K562 (cell line): ENCODE data around the gene NRP1. TPM values are rescaled to one million over a fixed set of nuclear protein-coding genes. Genes with fewer than 3 reads are reported as not detected.

Experiments used
- ATAC-seq: fragments of 200-7000 bp; cut with Tn5 transposase; 3 replicates; pipeline ENCODE4 v1.9.1; 2020; ENCODE audit warnings: moderate library complexity
- BruUV-seq: library from RNA; stranded (reverse); fragments of 400-500 nt; replicated peaks from 2 replicates; lab custom pipeline; 2021; lab: Mats Ljungman, UMichigan
- CTCF ChIA-PET: fragments of 300-600 bp; formaldehyde crosslinking; extraction: SDS; loops from one replicate; lab custom pipeline; 2021; ENCODE audit warnings: low intra/inter-chr PET ratio; lab: Yijun Ruan, JAX
- POLR2A ChIA-PET: fragments of 300-600, 350-650 bp; sonication (Branson Sonifier 250); formaldehyde crosslinking; extraction: SDS; loops from one replicate; lab custom pipeline; 2021; ENCODE audit warnings: antibody characterized with exemption, inconsistent platforms; lab: Yijun Ruan, JAX
- DNase-seq, 4 experiments: peaks; one replicate each; pipeline versions ENCODE4 v3.0.0 to v3.0.0-alpha.2; 2011 to 2018; ENCODE audit warnings: low spot score in 3 of 4, mixed read lengths in 3 of 4; ENCODE audit errors: extremely low read depth in 1 of 4
- FAIRE-seq: peaks from 2 replicates; lab custom pipeline; 2011; peaks lifted over from hg19 to GRCh38; lab: Jason Lieb, UNC
- H2AFZ ChIP-seq: 2 replicates; pipeline ENCODE4 v1.6.0; 2011; ENCODE audit warnings: low read depth, low read length, control low read depth, inconsistent platforms
- H3K27ac ChIP-seq: fragments of 200-600 bp; 3 replicates; pipeline ENCODE4 v1.8.0; 2011; ENCODE audit warnings: low read depth, mild to moderate bottlenecking, control low read depth, inconsistent platforms, low read length, moderate library complexity, mixed read lengths; ENCODE audit errors: extremely low read depth
- H3K27me3 ChIP-seq, 2 experiments: fragments of 300-600 bp in 1 of 2; 2 replicates in 1 of 2; 3 replicates in 1 of 2; pipeline versions ENCODE4 v1.6.0 to v1.8.0; 2011; ENCODE audit warnings: inconsistent platforms in 2 of 2, low read length in 2 of 2, mild to moderate bottlenecking in 1 of 2, mixed read lengths in 1 of 2, moderate library complexity in 1 of 2; ENCODE audit not compliant: control insufficient read depth in 2 of 2, insufficient read depth in 2 of 2
- H3K36me3 ChIP-seq: fragments of 300-600 bp; 3 replicates; pipeline ENCODE4 v1.8.0; 2011; ENCODE audit warnings: mild to moderate bottlenecking, low read length, inconsistent platforms; ENCODE audit not compliant: control insufficient read depth, insufficient read depth
- H3K4me1 ChIP-seq, 2 experiments: fragments of 200-600 bp in 1 of 2; replicated peaks in 1 of 2; 2 replicates in 1 of 2; 3 replicates in 1 of 2; pipeline versions ENCODE4 v1.5.1 to v1.8.0; 2011; ENCODE audit warnings: inconsistent platforms in 2 of 2, low read length in 2 of 2, mild to moderate bottlenecking in 1 of 2, mixed read lengths in 1 of 2, moderate library complexity in 1 of 2; ENCODE audit not compliant: control insufficient read depth in 2 of 2, insufficient read depth in 2 of 2
- H3K4me2 ChIP-seq: 2 replicates; pipeline ENCODE4 v1.6.1; 2011; ENCODE audit warnings: low read length, control low read depth, inconsistent platforms, mixed read lengths; ENCODE audit not compliant: insufficient read depth
- H3K4me3 ChIP-seq: fragments of 200-600 bp; sonication (generic), shearing (Covaris generic); 2 replicates; pipeline ENCODE4 v1.5.1; 2016; ENCODE audit warnings: control low read depth, inconsistent platforms
- H3K79me2 ChIP-seq: fragments of 200-600 bp; 3 replicates; pipeline ENCODE4 v1.8.0; 2011; ENCODE audit warnings: low read length, inconsistent platforms; ENCODE audit not compliant: control insufficient read depth, insufficient read depth
- H3K9ac ChIP-seq, 2 experiments: 2 replicates each; pipeline versions ENCODE4 v1.6.0 to v1.6.1; 2011; ENCODE audit warnings: low read depth in 2 of 2, low read length in 2 of 2, control low read depth in 1 of 2, inconsistent platforms in 1 of 2, mild to moderate bottlenecking in 1 of 2, mixed read lengths in 1 of 2; ENCODE audit not compliant: insufficient read depth in 1 of 2
- H3K9me1 ChIP-seq: one replicate; pipeline ENCODE4 v1.6.0; 2011; ENCODE audit warnings: inconsistent platforms, mild to moderate bottlenecking, low read length, moderate library complexity; ENCODE audit not compliant: control insufficient read depth, insufficient read depth
- H3K9me3 ChIP-seq: replicated peaks from 2 replicates; pipeline ENCODE4 v1.5.1; 2011; ENCODE audit warnings: low read depth, low read length, inconsistent platforms; ENCODE audit not compliant: control insufficient read depth, insufficient read depth
- H4K20me1 ChIP-seq: replicated peaks from 2 replicates; pipeline ENCODE4 v1.6.1; 2011; ENCODE audit warnings: low read length, inconsistent platforms, mixed read lengths; ENCODE audit not compliant: control insufficient read depth, insufficient read depth
- JUN ChIP-seq, 2 experiments: sonication (generic) in 1 of 2; formaldehyde crosslinking in 1 of 2; IDR thresholded peaks; 2 replicates each; pipeline versions ENCODE4 v1.6.1 to v1.8.0; 2012 to 2022; ENCODE audit warnings: borderline replicate concordance in 2 of 2, mild to moderate bottlenecking in 2 of 2, improper control_type of control experiment in 1 of 2, low read depth in 1 of 2, low read length in 1 of 2, missing genetic modification reagents in 1 of 2
- KHSRP ChIP-seq: fragments of 450-650 bp; IDR thresholded peaks from 2 replicates; pipeline ENCODE4 v1.6.1; 2017
- PKNOX1 ChIP-seq: fragments of 450-650 bp; IDR thresholded peaks from 2 replicates; pipeline ENCODE4 v1.6.1; 2016
- POLR2H ChIP-seq: IDR thresholded peaks from 2 replicates; pipeline ENCODE4 v1.6.1; 2016; ENCODE audit warnings: missing genetic modification characterization, low read depth, mild to moderate bottlenecking, control low read depth, missing compliant biosample characterization, moderate library complexity
- PTRF ChIP-seq: fragments of 450-650 bp; IDR thresholded peaks from 2 replicates; pipeline ENCODE4 v1.6.1; 2016; ENCODE audit warnings: mild to moderate bottlenecking, missing genetic modification characterization, missing compliant biosample characterization
- ZNF212 ChIP-seq: fragments of 450-650 bp; formaldehyde crosslinking; IDR thresholded peaks from 2 replicates; pipeline ENCODE4 v1.4.0; 2020; ENCODE audit warnings: mild to moderate bottlenecking
- WGBS: fragments of 100-300 bp; shearing (Covaris generic); methylation state at CpG from one replicate; pipeline ENCODE4 v1.1.6; 2016; ENCODE audit warnings: low coverage, mixed read lengths; ENCODE audit not compliant: insufficient coverage; ENCODE audit errors: missing lambda C conversion rate; 5-methylcytosine and 5-hydroxymethylcytosine counted together
- in situ Hi-C: fragments of 300-500 bp; cut with MboI; formaldehyde crosslinking; loops from 4 replicates; pipeline ENCODE4 v1.15.0; 2018; ENCODE audit warnings: inconsistent platforms, mixed read lengths
- intact Hi-C: fragments of 100-400 bp; cut with micrococcal nuclease; formaldehyde crosslinking; loops from 2 replicates; pipeline ENCODE4 v1.14.2; 2022
- polyA plus RNA-seq, 8 experiments: library from polyadenylated mRNA; depleted of rRNA in 4 of 8; stranded (reverse) in 5 of 8; unstranded in 3 of 8; fragments of >200 nt; fragmentation: Nextera tagmentation in 2 of 8; fragmentation: Illumina TruSeq in 1 of 8; extraction: Ambion mirVana in 2 of 8; extraction: Trizol in 1 of 8; gene quantifications; 2 replicates each; pipeline versions ENCODE4 v1.2.1 to v1.2.3, GENCODE V29; 2011 to 2014; ENCODE audit warnings: inconsistent platforms in 1 of 8, missing spikeins in 1 of 8
- total RNA-seq, 7 experiments: library from RNA; depleted of rRNA in 6 of 7; stranded (reverse); fragments of >200 nt in 6 of 7; fragmentation: Illumina TruSeq in 2 of 7; extraction: Trizol in 2 of 7; gene quantifications; 2 replicates each; pipeline versions ENCODE4 v1.2.1 to v1.2.3, GENCODE V29; 2011 to 2021; ENCODE audit warnings: low replicate concordance in 1 of 7

NRP1 gene
- total and polyA plus RNA-seq, 9 of the 15 experiments (the other 6 are each of a cell fraction or from before 2014, with no cell fraction given), result 0.01 to 0.38 (median 0.04) TPM; not detected in 5

DNA sequence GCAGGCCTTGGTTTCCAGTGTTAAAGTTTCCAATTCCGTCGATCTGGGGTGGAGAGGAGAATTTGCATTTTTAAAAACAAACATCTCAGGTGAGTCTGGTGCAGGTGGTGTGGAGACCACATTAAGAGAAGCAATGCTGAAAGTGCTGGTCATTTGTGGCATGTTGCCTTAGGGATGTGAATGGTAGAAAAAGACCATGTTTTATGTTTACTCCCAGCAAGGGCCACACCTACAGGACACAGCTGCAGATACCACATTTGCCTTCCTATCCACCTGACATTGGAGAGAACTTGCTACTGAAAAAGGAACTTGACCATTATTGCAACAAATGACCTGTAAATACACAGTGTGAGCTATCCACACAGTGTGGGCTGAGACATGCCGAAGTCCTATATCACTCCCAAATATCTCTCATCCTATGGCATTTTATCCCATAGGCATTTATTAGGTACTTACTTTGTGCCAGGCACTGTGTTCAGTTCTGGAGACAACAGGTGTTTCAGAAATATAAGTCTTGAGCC lies 183.1 kb downstream of the NRP1 start:
- TF ChIP-seq JUN (IDR thresholded peaks at IDR 0.05; ENCODE audit: borderline replicate concordance, low read depth, low read length) (no peak), JUN (CRISPR knock-in tag; IDR thresholded peaks at IDR 0.05; ENCODE audit: borderline replicate concordance) (no peak), POLR2H (tag) (no peak), PKNOX1 (no peak), PTRF (tag) (no peak), ZNF212 (CRISPR knock-in tag) (no peak), KHSRP (no peak)
- TF ChIP-seq, all 486 proteins: peak for 0
- H3K36me3 ChIP-seq, result no peaks in the 10 kb centered on the region
- 0% methylated on average over 3 of the region's 3 CpGs for WGBS
- H3K4me1 ChIP-seq, result no peaks in the 10 kb centered on the region
- DNase-seq (no peak), ATAC-seq (no peak), FAIRE-seq (no peak)
- no TSS peak for BruUV-seq
- no peaks in the 10 kb centered on the region for H3K9me3 ChIP-seq
- no peak overlapping the region for H2AFZ ChIP-seq
- H3K4me2 ChIP-seq, result no peak overlapping the region
- H3K9ac ChIP-seq, result no peak overlapping the region
- no peak overlapping the region for H3K27ac ChIP-seq
- in situ Hi-C loops (no loop called here), intact Hi-C loops (no loop called here)
- no peaks in the 10 kb centered on the region; a peak in 1 of 5 replicates for H3K27me3 ChIP-seq
- CTCF ChIA-PET, result no interaction called here
- POLR2A ChIA-PET, result no interaction called here
- H3K79me2 ChIP-seq, result no peaks in the 10 kb centered on the region
- no peaks in the 10 kb centered on the region for H3K9me1 ChIP-seq
- H3K4me3 ChIP-seq, result no peak overlapping the region
- no peaks in the 10 kb centered on the region for H4K20me1 ChIP-seq
